Sigmoid colon (tissue), 4 donors: Measurements from ENCODE around the gene GAS5.

Experiments used
- CTCF ChIP-seq, 4 experiments: fragments of 450-650 bp in 3 of 4; fragments of 200-600 bp in 1 of 4; IDR thresholded peaks; one replicate each; pipeline ENCODE4 v1.5.1; 2016 to 2019; ENCODE audit warnings: antibody characterized with exemption in 4 of 4, mild to moderate bottlenecking in 3 of 4, moderate library complexity in 2 of 4
- EP300 ChIP-seq, 4 donors: sonication (generic); formaldehyde crosslinking; IDR thresholded peaks; one replicate each; pipeline ENCODE4 v1.6.1; 2017; ENCODE audit warnings: antibody characterized with exemption in 4 of 4
- POLR2A ChIP-seq, 2 donors: fragments of 450-650 bp; IDR thresholded peaks; one replicate each; pipeline ENCODE4 v1.6.1; 2016; ENCODE audit warnings: antibody characterized with exemption in 2 of 2, mild to moderate bottlenecking in 2 of 2, moderate library complexity in 2 of 2
- POLR2AphosphoS5 ChIP-seq, 4 donors: sonication (generic); formaldehyde crosslinking; IDR thresholded peaks; one replicate each; pipeline ENCODE4 v1.6.1; 2017; ENCODE audit warnings: antibody characterized with exemption in 4 of 4

GRCh38 chr1:173861731-173862145 is 6.1 kb downstream of the GAS5 start:
- no peak for TF ChIP-seq CTCF (IDR thresholded peaks at IDR 0.05)
- no peak for TF ChIP-seq POLR2A (IDR thresholded peaks at IDR 0.05)
- no peak for TF ChIP-seq POLR2AphosphoS5 (IDR thresholded peaks at IDR 0.05)
- TF ChIP-seq EP300 (IDR thresholded peaks at IDR 0.05) = no peak
